Frontal cortex (tissue), 4 donors: Measurements from ENCODE around the gene PTPRJ. TPM values are rescaled to one million over a fixed set of nuclear protein-coding genes. Genes with fewer than 3 reads are reported as not detected.
"Not testable (repeated sequence)": the region's sequence is repeated elsewhere in the genome, so short reads cannot be mapped to it uniquely, and the experiment has no call there.

Experiments used
- DNase-seq, 2 donors: peaks; one replicate each; pipeline ENCODE4 v3.0.0; 2012; ENCODE audit warnings: low spot score in 2 of 2
- FAIRE-seq: peaks from 2 replicates; lab custom pipeline; 2012; peaks lifted over from hg19 to GRCh38; lab: Jason Lieb, UNC
- small RNA-seq: library from RNA; depleted of rRNA; stranded (forward); fragments of <200 nt; gene quantifications from one replicate; pipeline ENCODE3, GENCODE V24; 2014
- total RNA-seq: library from RNA; depleted of rRNA; stranded (reverse); fragments of >200 nt; gene quantifications from one replicate; pipeline ENCODE4 v1.2.3, GENCODE V29; 2014
- donor health status: control.
- donor health status: control.
- donor health status: control.

Gene PTPRJ
- total RNA-seq, 1 donor from 2014 or later = 17.1 TPM

DNA sequence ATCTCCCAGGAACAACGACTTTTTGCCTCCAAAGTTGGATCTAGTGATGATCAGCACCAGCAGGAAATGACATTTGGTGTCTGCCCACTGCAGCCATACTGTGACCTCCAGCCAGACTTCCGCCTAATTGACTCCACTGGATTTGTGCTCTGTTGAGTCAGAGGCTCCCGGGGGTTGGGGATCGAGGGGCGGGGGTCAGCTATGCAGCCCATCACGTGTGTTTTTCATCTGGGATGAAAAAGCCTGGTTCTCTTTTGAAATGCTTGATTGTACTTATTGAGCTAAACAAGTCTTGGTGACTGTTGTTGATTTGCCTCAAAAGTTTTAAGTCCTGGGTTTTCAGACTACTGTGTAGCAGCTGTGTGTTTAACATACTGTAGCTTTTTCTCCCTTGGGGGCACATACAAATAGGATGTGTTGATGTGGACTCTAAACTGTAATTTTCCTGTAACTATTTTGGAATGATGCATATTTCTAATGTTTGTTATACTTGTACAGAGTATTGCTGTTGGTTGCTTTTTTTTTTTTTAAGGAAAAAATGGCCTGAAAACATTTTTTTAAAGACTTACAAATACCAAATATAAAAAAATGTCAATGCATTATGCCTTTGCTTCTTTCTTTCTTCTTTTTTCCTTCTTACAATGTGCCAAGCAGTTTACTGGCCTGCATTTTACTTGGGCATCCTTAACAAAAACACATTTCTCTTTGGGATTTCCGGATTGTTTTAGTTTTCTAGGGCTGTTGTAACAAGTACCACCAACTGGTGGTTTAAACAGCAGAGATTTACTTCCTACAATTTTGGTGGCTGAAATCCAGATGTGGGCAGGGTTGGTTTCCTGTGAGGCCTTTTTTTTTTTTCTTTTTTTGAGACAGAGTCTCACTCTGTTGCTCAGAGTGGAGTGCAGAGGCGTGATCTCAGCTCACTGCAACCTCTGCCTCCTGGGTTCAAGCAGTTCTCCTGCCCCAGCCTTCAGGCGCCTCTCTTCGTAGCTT is 190.2 kb downstream of the PTPRJ start:
- no peak for FAIRE-seq

DNA sequence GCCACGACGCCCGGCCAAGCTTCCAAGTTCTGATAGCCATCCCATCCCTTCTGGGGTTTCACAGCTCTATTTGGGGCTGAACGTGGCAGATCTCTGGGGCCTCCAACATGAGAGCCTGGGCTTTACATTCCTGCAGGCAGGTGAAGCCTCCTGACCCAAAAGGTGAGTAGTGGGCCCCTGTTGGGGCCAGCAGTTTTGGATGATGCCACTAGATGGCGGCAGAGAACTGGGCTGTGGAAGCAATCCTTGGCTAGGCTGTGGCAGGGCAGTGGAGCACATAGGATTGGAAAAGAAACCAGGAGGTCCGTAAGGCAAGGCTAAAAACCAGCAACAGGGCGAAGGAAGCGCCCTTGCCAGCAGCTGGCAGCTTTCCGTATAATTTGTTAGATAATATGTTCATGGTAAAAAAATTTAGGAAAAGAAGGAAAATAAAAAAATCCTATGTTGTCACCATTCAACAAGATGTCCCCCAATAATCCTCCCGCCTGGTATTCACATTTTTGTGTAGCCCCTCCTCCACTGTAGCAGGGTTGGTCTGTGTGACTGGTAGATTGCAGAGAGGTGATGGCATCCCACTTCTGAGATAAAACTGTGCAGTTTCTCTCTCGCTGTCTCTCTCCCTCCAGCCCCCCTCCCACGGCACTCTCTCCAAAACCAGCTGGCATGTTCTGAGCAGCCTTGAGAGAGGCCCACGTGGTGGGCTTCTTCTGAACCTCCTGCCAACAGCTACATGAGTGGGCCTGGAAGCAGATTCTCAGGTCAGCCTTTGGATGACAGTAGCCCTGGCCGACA is 192.7 kb downstream of the PTPRJ start:
- DNase-seq (peak; percentile 8 to 62), FAIRE-seq (no peak)

More for the DNA sequence above, 190.2 kb downstream of the PTPRJ start:
- no peak for DNase-seq

- no peak for DNase-seq
- no peak for FAIRE-seq
These were observed 197.3 kb downstream of the PTPRJ start for GRCh38 chr11:48177661-48178060.

GRCh38 chr11:48180627-48181026 is 200.3 kb downstream of the PTPRJ start:
- DNase-seq = no peak
- no peak for FAIRE-seq

- DNase-seq (no peak), FAIRE-seq (no peak)
These were observed 202.6 kb downstream of the PTPRJ start for GRCh38 chr11:48182860-48183526.

DNA sequence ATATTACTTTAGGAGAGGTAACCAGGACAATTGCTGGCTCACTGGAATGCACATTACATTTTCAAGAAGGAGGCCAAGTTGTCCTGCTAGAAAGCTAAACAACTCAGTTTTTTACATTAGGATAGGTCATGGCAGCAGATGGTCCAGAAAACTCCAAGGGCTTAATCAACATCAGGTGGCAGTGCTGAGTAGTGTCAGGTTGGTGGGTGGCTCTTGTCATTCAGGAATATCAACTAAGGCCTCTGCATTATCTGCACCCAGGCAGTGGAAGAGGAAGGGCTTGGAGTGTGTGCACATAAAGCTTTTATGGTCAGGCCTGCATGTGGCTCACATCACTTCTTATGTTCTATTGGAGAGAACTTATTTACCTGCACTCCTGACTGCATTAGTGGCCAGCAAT is 204.1 kb downstream of the PTPRJ start:
- no peak for FAIRE-seq
- DNase-seq = no peak

DNA sequence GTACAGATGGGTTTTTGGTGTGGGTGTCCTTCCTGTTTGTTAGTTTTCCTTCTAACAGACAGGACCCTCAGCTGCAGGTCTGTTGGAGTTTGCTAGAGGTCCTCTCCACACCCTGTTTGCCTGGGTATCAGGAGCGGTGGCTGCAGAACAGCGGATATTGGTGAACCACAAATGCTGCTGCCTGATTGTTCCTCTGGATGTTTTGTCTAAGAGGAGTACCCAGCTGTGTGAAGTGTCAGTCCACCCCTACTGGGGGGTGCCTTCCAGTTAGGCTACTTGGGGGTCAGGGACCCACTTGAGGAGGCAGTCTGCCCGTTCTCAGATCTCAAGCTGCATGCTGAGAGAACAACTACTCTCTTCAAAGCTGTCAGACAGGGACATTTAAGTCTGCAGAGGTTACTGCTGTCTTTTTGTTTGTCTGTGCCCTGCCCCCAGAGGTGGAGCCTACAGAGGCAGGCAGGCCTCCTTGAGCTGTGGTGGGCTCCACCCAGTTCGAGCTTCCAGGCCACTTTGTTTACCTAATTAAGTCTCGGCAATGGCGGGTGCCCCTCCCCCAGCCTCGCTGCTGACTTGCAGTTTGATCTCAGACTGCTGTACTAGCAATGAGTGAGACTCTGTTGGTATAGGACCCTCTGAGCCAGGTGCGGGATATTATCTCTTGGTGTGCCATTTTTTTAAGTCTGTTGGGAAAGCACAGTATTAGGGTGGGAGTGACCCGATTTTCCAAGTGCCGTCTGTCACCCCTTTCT is 210.7 kb downstream of the PTPRJ start:
- DNase-seq, FAIRE-seq: not testable (repeated sequence)

DNA sequence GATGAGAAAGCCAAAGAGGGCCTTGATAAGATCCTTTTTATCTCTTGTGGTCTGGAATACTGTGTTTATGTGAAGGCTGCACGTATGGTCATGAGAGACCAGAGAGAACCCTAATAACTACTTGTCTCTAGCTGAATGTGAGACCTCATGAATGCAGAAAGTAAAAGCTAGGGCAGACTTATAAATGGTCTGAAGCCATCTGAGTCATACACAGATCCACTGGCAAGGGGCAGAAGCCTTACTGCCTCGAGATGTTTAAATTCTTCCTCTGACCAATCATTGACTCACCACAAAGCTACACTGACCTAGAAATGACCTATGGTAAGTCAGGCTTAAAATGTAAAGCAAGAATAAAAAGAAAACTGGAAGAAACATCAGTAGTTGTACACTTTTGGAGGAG is 213.5 kb downstream of the PTPRJ start:
- no peak for FAIRE-seq
- DNase-seq = no peak

GRCh38 chr11:48207881-48208280 is 227.5 kb downstream of the PTPRJ start:
- DNase-seq = no peak
- no peak for FAIRE-seq

- FAIRE-seq (no peak), DNase-seq (no peak)
These were observed 229.7 kb downstream of the PTPRJ start for GRCh38 chr11:48210052-48210451.

DNA sequence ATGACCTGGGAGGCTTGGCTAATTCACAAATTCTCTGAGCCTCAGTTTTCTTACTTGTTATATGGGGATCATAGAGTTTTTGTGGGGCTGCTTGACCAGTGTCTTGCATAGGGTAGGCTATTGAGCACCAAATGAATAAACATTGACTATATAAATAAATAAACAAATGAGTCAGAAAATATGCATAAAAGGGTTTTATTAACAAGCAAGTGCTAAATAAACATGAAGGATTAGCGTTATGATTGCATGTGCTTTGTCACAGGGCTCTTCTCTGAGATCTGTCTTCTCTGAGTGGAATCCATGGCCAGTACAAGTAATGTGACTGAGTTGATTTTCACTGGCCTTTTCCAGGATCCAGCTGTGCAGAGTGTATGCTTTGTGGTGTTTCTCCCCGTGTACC is 236.2 kb downstream of the PTPRJ start, which contains the start of gene OR4B1:
Gene OR4B1, plus strand, starts transcription at position 301 of the 400 bp plus-strand sequence. Its CDS starts 0 bp downstream, at position 301.
- FAIRE-seq (no peak), DNase-seq (no peak)

Small RNAs within 50 kb of the gene (small RNA-seq; reads per million reads assigned to genes)
- not detected for gene MIR3161

Other genes with a start within 250 kb of the PTPRJ start
- 79.5 TPM for gene FNBP4, start 213.2 kb upstream of the PTPRJ start, total RNA-seq
- 57.5 TPM for gene NUP160, start 132.2 kb upstream of the PTPRJ start, total RNA-seq
- gene OR4B1, start 236.3 kb downstream of the PTPRJ start, total RNA-seq = not detected